IMR-90 (cell line): ENCODE results near the gene CNTN5.

Experiments
- CTCF ChIP-seq: conservative IDR thresholded peaks from 2 replicates; pipeline ENCODE4 v1.5.1; 2012; ENCODE audit warnings: mild to moderate bottlenecking, low read depth, low read length, improper control_type of control experiment
- POLR2A ChIP-seq: IDR thresholded peaks from 2 replicates; pipeline ENCODE4 v1.6.1; 2012; ENCODE audit warnings: mild to moderate bottlenecking, low read depth, low read length
- RFX5 ChIP-seq: IDR thresholded peaks from 2 replicates; pipeline ENCODE4 v1.8.0; 2012; ENCODE audit warnings: low read depth, mild to moderate bottlenecking, low read length, moderate library complexity

GRCh38 chr11:99695106-99695505, 674.4 kb downstream of the CNTN5 start:
- TF ChIP-seq CTCF (no peak), POLR2A (no peak), RFX5 (no peak)
